Stimulated activated memory B cell treated with anti-CD40 and anti-IgM and Interleukin-4, amounts not matched to agents 10 μg/mL and 1 μg/mL and 100 μg/mL, for 72 hours (primary cell): Measurements from ENCODE around the gene SLC6A17.

Source experiments
- ATAC-seq: fragments of 150-1000 bp; cut with Tn5 transposase; 2 replicates; pipeline ENCODE4 v1.10.0; 2021
- H3K27ac Mint-ChIP-seq: one replicate; pipeline ENCODE4 v1.8.0; 2022; ENCODE audit warnings: mild to moderate bottlenecking, mixed read lengths
- H3K27me3 Mint-ChIP-seq: one replicate; pipeline ENCODE4 v1.8.0; 2022; ENCODE audit warnings: mixed read lengths
- H3K36me3 Mint-ChIP-seq: one replicate; pipeline ENCODE4 v1.8.0; 2022; ENCODE audit warnings: mixed read lengths
- H3K4me1 Mint-ChIP-seq: one replicate; pipeline ENCODE4 v1.8.0; 2022; ENCODE audit warnings: mixed read lengths
- H3K4me3 Mint-ChIP-seq: one replicate; pipeline ENCODE4 v1.8.0; 2022; ENCODE audit warnings: mild to moderate bottlenecking, moderate library complexity, mixed read lengths
- H3K9me3 Mint-ChIP-seq: one replicate; pipeline ENCODE4 v1.8.0; 2022; ENCODE audit warnings: mixed read lengths

The SLC6A17 gene

GRCh38 chr1:110225756-110226404, 75.6 kb downstream of the SLC6A17 start:
- Mint-ChIP-seq H3K4me1 (peaks cover 7% of the 10 kb centered on the region), H3K4me3 (no peak overlapping the region), H3K27me3 (no peaks in the 10 kb centered on the region), H3K36me3 (peaks cover 54% of the 10 kb centered on the region), H3K9me3 (no peaks in the 10 kb centered on the region), H3K27ac (no peak overlapping the region)
- no peak for ATAC-seq

- no peak for ATAC-seq
- Mint-ChIP-seq H3K4me3 (no peak overlapping the region), H3K27me3 (no peaks in the 10 kb centered on the region), H3K36me3 (peaks cover 59% of the 10 kb centered on the region), H3K9me3 (no peaks in the 10 kb centered on the region), H3K4me1 (peaks cover 7% of the 10 kb centered on the region), H3K27ac (no peak overlapping the region)
Measured at GRCh38 chr1:110227774-110228173, 77.5 kb downstream of the SLC6A17 start.

- no peak for ATAC-seq
Measured at GRCh38 chr1:110228381-110228780, 78.1 kb downstream of the SLC6A17 start.

GRCh38 chr1:110228869-110229268, 78.6 kb downstream of the SLC6A17 start:
- peaks cover 50% of the 10 kb centered on the region for H3K36me3 Mint-ChIP-seq
- peaks cover 1% of the 10 kb centered on the region for H3K4me1 Mint-ChIP-seq
- no peak for ATAC-seq
- H3K27me3 Mint-ChIP-seq, result no peaks in the 10 kb centered on the region
- H3K9me3 Mint-ChIP-seq, result no peaks in the 10 kb centered on the region
- H3K4me3 Mint-ChIP-seq, result no peak overlapping the region
- no peak overlapping the region for H3K27ac Mint-ChIP-seq

More at GRCh38 chr1:110228381-110228780, 78.1 kb downstream of the SLC6A17 start:
- H3K9me3 Mint-ChIP-seq, result no peaks in the 10 kb centered on the region
- H3K4me1 Mint-ChIP-seq, result peaks cover 6% of the 10 kb centered on the region
- no peak overlapping the region for H3K4me3 Mint-ChIP-seq
- no peak overlapping the region for H3K27ac Mint-ChIP-seq
- H3K36me3 Mint-ChIP-seq, result peaks cover 55% of the 10 kb centered on the region
- H3K27me3 Mint-ChIP-seq, result no peaks in the 10 kb centered on the region

GRCh38 chr1:110229348-110230001, 79.2 kb downstream of the SLC6A17 start:
- no peaks in the 10 kb centered on the region for H3K9me3 Mint-ChIP-seq
- no peaks in the 10 kb centered on the region for H3K27me3 Mint-ChIP-seq
- no peak overlapping the region for H3K27ac Mint-ChIP-seq
- H3K4me3 Mint-ChIP-seq, result no peak overlapping the region
- no peaks in the 10 kb centered on the region for H3K4me1 Mint-ChIP-seq
- H3K36me3 Mint-ChIP-seq, result peaks cover 44% of the 10 kb centered on the region
- ATAC-seq, result no peak

- no peak for ATAC-seq
- Mint-ChIP-seq H3K9me3 (no peaks in the 10 kb centered on the region), H3K4me1 (peaks cover 6% of the 10 kb centered on the region), H3K27me3 (no peaks in the 10 kb centered on the region), H3K27ac (no peak overlapping the region), H3K4me3 (no peak overlapping the region), H3K36me3 (peaks cover 52% of the 10 kb centered on the region)
Measured at GRCh38 chr1:110230381-110231199, 80.3 kb downstream of the SLC6A17 start.

- H3K4me1 Mint-ChIP-seq, result peaks cover 32% of the 10 kb centered on the region
- H3K27ac Mint-ChIP-seq, result no peak overlapping the region
- no peaks in the 10 kb centered on the region for H3K9me3 Mint-ChIP-seq
- no peak overlapping the region for H3K4me3 Mint-ChIP-seq
- no peak for ATAC-seq
- H3K36me3 Mint-ChIP-seq, result peaks cover 32% of the 10 kb centered on the region
- H3K27me3 Mint-ChIP-seq, result no peaks in the 10 kb centered on the region
Measured at GRCh38 chr1:110233861-110234260, 83.6 kb downstream of the SLC6A17 start.

- H3K27me3 Mint-ChIP-seq, result no peaks in the 10 kb centered on the region
- H3K4me3 Mint-ChIP-seq, result no peak overlapping the region
- no peak for ATAC-seq
- no peaks in the 10 kb centered on the region for H3K9me3 Mint-ChIP-seq
- peak overlapping the region; percentile 28 for H3K27ac Mint-ChIP-seq
- H3K36me3 Mint-ChIP-seq, result peaks cover 28% of the 10 kb centered on the region
- H3K4me1 Mint-ChIP-seq, result peaks cover 40% of the 10 kb centered on the region
Measured at GRCh38 chr1:110234691-110235090, 84.4 kb downstream of the SLC6A17 start.

- Mint-ChIP-seq H3K9me3 (no peaks in the 10 kb centered on the region), H3K4me1 (peaks cover 47% of the 10 kb centered on the region), H3K27ac (peak overlapping the region; percentile 28), H3K27me3 (no peaks in the 10 kb centered on the region), H3K4me3 (no peak overlapping the region), H3K36me3 (peaks cover 22% of the 10 kb centered on the region)
- ATAC-seq, result no peak
Measured at GRCh38 chr1:110235181-110235833, 85.0 kb downstream of the SLC6A17 start.

GRCh38 chr1:110235834-110236682, 85.8 kb downstream of the SLC6A17 start:
- Mint-ChIP-seq H3K4me1 (peaks cover 52% of the 10 kb centered on the region), H3K27me3 (no peaks in the 10 kb centered on the region), H3K36me3 (peaks cover 19% of the 10 kb centered on the region), H3K4me3 (no peak overlapping the region), H3K9me3 (no peaks in the 10 kb centered on the region), H3K27ac (peak overlapping the region; percentile 28)
- peak; percentile 75 for ATAC-seq

GRCh38 chr1:110237386-110238152, 87.3 kb downstream of the SLC6A17 start:
- Mint-ChIP-seq H3K36me3 (peaks cover 17% of the 10 kb centered on the region), H3K4me1 (peaks cover 61% of the 10 kb centered on the region), H3K9me3 (no peaks in the 10 kb centered on the region), H3K27ac (peak overlapping the region; percentile 36), H3K4me3 (no peak overlapping the region), H3K27me3 (no peaks in the 10 kb centered on the region)
- ATAC-seq, result peak; percentile 80

GRCh38 chr1:110239441-110240430, 89.4 kb downstream of the SLC6A17 start:
- H3K9me3 Mint-ChIP-seq, result no peaks in the 10 kb centered on the region
- no peak overlapping the region for H3K4me3 Mint-ChIP-seq
- no peaks in the 10 kb centered on the region for H3K27me3 Mint-ChIP-seq
- H3K27ac Mint-ChIP-seq, result peak overlapping the region; percentile 36
- no peak for ATAC-seq
- H3K4me1 Mint-ChIP-seq, result peaks cover 82% of the 10 kb centered on the region
- H3K36me3 Mint-ChIP-seq, result peaks cover 11% of the 10 kb centered on the region
